DND-41 (cell line): Measurements from ENCODE around the gene DHDDS.

ENCODE experiments used
- CTCF ChIP-seq: IDR thresholded peaks from 2 replicates; pipeline ENCODE4 v1.5.1; 2012; ENCODE audit warnings: borderline replicate concordance, low read length, moderate library complexity, mild to moderate bottlenecking; ENCODE audit not compliant: poor library complexity, severe bottlenecking; ENCODE audit errors: extremely low read depth
- EZH2 ChIP-seq: IDR thresholded peaks from 3 replicates; pipeline ENCODE4 v1.6.1; 2012; ENCODE audit warnings: borderline replicate concordance, low read depth, mild to moderate bottlenecking, moderate library complexity, low read length, inconsistent platforms; ENCODE audit not compliant: severe bottlenecking

- TF ChIP-seq CTCF: no peak
- TF ChIP-seq EZH2: no peak
Measured at GRCh38 chr1:26516987-26517765, 85.1 kb downstream of the DHDDS start.
